H1 (cell line): Measurements from ENCODE around the gene EVX2. TPM values are rescaled to one million over a fixed set of nuclear protein-coding genes. Genes with fewer than 3 reads are reported as not detected.

Source experiments
- CTCF ChIA-PET: fragments of 300-600 bp; sonication (Branson Sonifier 250); formaldehyde crosslinking; loops from one replicate; lab custom pipeline; 2021; ENCODE audit not compliant: partially characterized antibody; lab: Charles Lee
- POLR2A ChIA-PET: fragments of 300-600 bp; sonication (Branson Sonifier 250); formaldehyde crosslinking; loops from one replicate; lab custom pipeline; 2021; ENCODE audit warnings: inconsistent platforms; ENCODE audit not compliant: partially characterized antibody; lab: Charles Lee
- DNase-seq, 2 experiments: peaks; one replicate each; pipeline versions ENCODE4 v3.0.0 to v3.0.0-alpha.2; 2010 to 2022; ENCODE audit warnings: low spot score in 2 of 2, low read depth in 1 of 2, mixed read lengths in 1 of 2
- FAIRE-seq: peaks from 2 replicates; lab custom pipeline; 2011; peaks lifted over from hg19 to GRCh38; lab: Jason Lieb, UNC
- H2AFZ ChIP-seq: 2 replicates; pipeline ENCODE4 v1.8.1; 2012; ENCODE audit warnings: low read length, inconsistent platforms
- H2AK5ac ChIP-seq: 2 replicates; pipeline ENCODE4 v1.6.1; 2013; ENCODE audit warnings: low read depth, low read length
- H2BK120ac ChIP-seq: replicated peaks from 2 replicates; pipeline ENCODE3; 2013; ENCODE audit warnings: low read depth, low read length, inconsistent platforms
- H2BK12ac ChIP-seq: 2 replicates; pipeline ENCODE4 v1.6.1; 2013; ENCODE audit warnings: low read depth, low read length
- H2BK15ac ChIP-seq: 2 replicates; pipeline ENCODE4 v1.6.1; 2013; ENCODE audit warnings: low read length
- H2BK20ac ChIP-seq: 2 replicates; pipeline ENCODE4 v1.6.1; 2013; ENCODE audit warnings: low read length
- H2BK5ac ChIP-seq: 2 replicates; pipeline ENCODE4 v1.6.1; 2013; ENCODE audit warnings: low read depth, low read length
- H3K14ac ChIP-seq: 2 replicates; pipeline ENCODE4 v1.6.1; 2013; ENCODE audit warnings: inconsistent platforms; ENCODE audit not compliant: insufficient read length
- H3K18ac ChIP-seq: 2 replicates; pipeline ENCODE4 v1.6.1; 2013; ENCODE audit warnings: low read length; ENCODE audit errors: extremely low read depth
- H3K23ac ChIP-seq: 2 replicates; pipeline ENCODE4 v1.6.1; 2013; ENCODE audit warnings: inconsistent platforms; ENCODE audit not compliant: insufficient read length
- H3K23me2 ChIP-seq: 2 replicates; pipeline ENCODE4 v1.6.1; 2013; ENCODE audit warnings: low read depth, low read length
- H3K27ac ChIP-seq: 2 replicates; pipeline ENCODE4 v1.6.1; 2011; ENCODE audit warnings: low read depth, low read length, inconsistent platforms
- H3K27me3 ChIP-seq, 4 experiments: replicated peaks in 1 of 4; 1 replicate in 1 of 4; 2 replicates in 3 of 4; pipeline versions ENCODE4 v1.6.1 to v1.8.1; 2011 to 2013; ENCODE audit warnings: low read length in 3 of 4, mild to moderate bottlenecking in 3 of 4, inconsistent platforms in 2 of 4, mixed read lengths in 2 of 4, moderate library complexity in 1 of 4; ENCODE audit not compliant: control insufficient read depth in 3 of 4, insufficient read depth in 3 of 4; ENCODE audit errors: extremely low read depth in 1 of 4
- H3K36me3 ChIP-seq, 4 experiments: 2 replicates each; pipeline versions ENCODE4 v1.6.1 to v1.8.1; 2011 to 2013; ENCODE audit warnings: mild to moderate bottlenecking in 4 of 4, low read length in 3 of 4, moderate library complexity in 2 of 4, control low read depth in 1 of 4, inconsistent platforms in 1 of 4; ENCODE audit not compliant: insufficient read depth in 4 of 4, control insufficient read depth in 2 of 4
- H3K4ac ChIP-seq: replicated peaks from 2 replicates; pipeline ENCODE3; 2013; ENCODE audit warnings: low read length, low read depth, mixed read lengths, inconsistent platforms; ENCODE audit not compliant: insufficient read length
- H3K4me1 ChIP-seq, 4 experiments: replicated peaks in 1 of 4; 1 replicate in 1 of 4; 2 replicates in 3 of 4; pipeline versions ENCODE4 v1.6.1 to v1.8.1; 2011 to 2013; ENCODE audit warnings: low read length in 3 of 4, inconsistent platforms in 2 of 4, mixed read lengths in 1 of 4; ENCODE audit not compliant: insufficient read depth in 4 of 4, control insufficient read depth in 3 of 4
- H3K4me2 ChIP-seq, 2 experiments: 2 replicates each; pipeline versions ENCODE4 v1.6.1 to v1.8.1; 2011 to 2013; ENCODE audit warnings: low read depth in 2 of 2, low read length in 2 of 2, control low read depth in 1 of 2, inconsistent platforms in 1 of 2, mild to moderate bottlenecking in 1 of 2; ENCODE audit not compliant: insufficient read depth in 1 of 2
- H3K4me3 ChIP-seq, 4 experiments: fragments of 200-600, 300-600 bp in 1 of 4; sonication (generic), shearing (Covaris generic), sonication (Bioruptor Twin) in 1 of 4; 2 replicates each; pipeline versions ENCODE4 v1.5.1 to v1.8.1; 2011 to 2016; ENCODE audit warnings: low read length in 4 of 4, low read depth in 3 of 4, control low read depth in 2 of 4, inconsistent platforms in 2 of 4, mild to moderate bottlenecking in 2 of 4, mixed read lengths in 1 of 4, moderate library complexity in 1 of 4; ENCODE audit not compliant: insufficient read depth in 2 of 4; ENCODE audit errors: extremely low read depth in 1 of 4
- H3K56ac ChIP-seq: replicated peaks from 2 replicates; pipeline ENCODE3; 2013; ENCODE audit warnings: low read depth, mild to moderate bottlenecking, mixed read lengths, low read length, inconsistent platforms; ENCODE audit not compliant: insufficient read length
- H3K79me1 ChIP-seq: 2 replicates; pipeline ENCODE4 v1.6.1; 2013; ENCODE audit warnings: low read depth, low read length, control low read depth
- H3K79me2 ChIP-seq, 2 experiments: 2 replicates each; pipeline versions ENCODE4 v1.6.1 to v1.8.1; 2012 to 2013; ENCODE audit warnings: low read length in 2 of 2, mild to moderate bottlenecking in 2 of 2, inconsistent platforms in 1 of 2; ENCODE audit not compliant: insufficient read depth in 2 of 2, control insufficient read depth in 1 of 2
- H3K9ac ChIP-seq, 4 experiments: replicated peaks in 1 of 4; 1 replicate in 1 of 4; 2 replicates in 3 of 4; pipeline versions ENCODE4 v1.6.1 to v1.8.1; 2011 to 2013; ENCODE audit warnings: low read depth in 3 of 4, low read length in 3 of 4, control low read depth in 2 of 4, mild to moderate bottlenecking in 2 of 4, moderate library complexity in 2 of 4, inconsistent platforms in 1 of 4; ENCODE audit errors: extremely low read depth in 1 of 4
- H3K9me3 ChIP-seq, 2 experiments: 2 replicates each; pipeline versions ENCODE4 v1.6.1 to v1.8.1; 2012 to 2013; ENCODE audit warnings: mild to moderate bottlenecking in 2 of 2, moderate library complexity in 2 of 2, control low read depth in 1 of 2, inconsistent platforms in 1 of 2, low read depth in 1 of 2, low read length in 1 of 2, mixed read lengths in 1 of 2; ENCODE audit not compliant: insufficient read depth in 2 of 2
- H4K20me1 ChIP-seq, 2 experiments: replicated peaks in 1 of 2; 2 replicates each; pipeline versions ENCODE3 to v1.8.1; 2011 to 2013; ENCODE audit warnings: inconsistent platforms in 2 of 2, low read length in 2 of 2, mild to moderate bottlenecking in 1 of 2; ENCODE audit not compliant: insufficient read depth in 2 of 2, control insufficient read depth in 1 of 2
- H4K5ac ChIP-seq: 2 replicates; pipeline ENCODE4 v1.6.1; 2013; ENCODE audit warnings: low read length, low read depth, mixed read lengths, inconsistent platforms; ENCODE audit not compliant: insufficient read length
- H4K8ac ChIP-seq: 2 replicates; pipeline ENCODE4 v1.8.0; 2013; ENCODE audit warnings: mild to moderate bottlenecking, moderate library complexity, low read length, inconsistent platforms; ENCODE audit not compliant: insufficient read depth; ENCODE audit errors: extremely low read depth
- H4K91ac ChIP-seq: replicated peaks from 2 replicates; pipeline ENCODE3; 2013; ENCODE audit warnings: low read length, mixed read lengths, inconsistent platforms; ENCODE audit not compliant: insufficient read length
- CBX8 ChIP-seq: fragments of 300-800, 300-1000 bp; sonication (generic); IDR thresholded peaks from 2 replicates; pipeline ENCODE4 v1.7.1; 2016; ENCODE audit warnings: low read depth, low read length, borderline replicate concordance
- RNF2 ChIP-seq: fragments of 200-900, 300-1000 bp; sonication (generic); IDR thresholded peaks from 2 replicates; pipeline ENCODE4 v1.7.1; 2016; ENCODE audit warnings: borderline replicate concordance, low read depth, mild to moderate bottlenecking, antibody characterized with exemption, low read length; ENCODE audit not compliant: poor library complexity, severe bottlenecking; ENCODE audit errors: missing control alignments
- SAP30 ChIP-seq: fragments of 300-600 bp; sonication (generic); IDR thresholded peaks from 2 replicates; pipeline ENCODE4 v1.7.1; 2012; ENCODE audit warnings: low read length, moderate library complexity, mild to moderate bottlenecking, inconsistent platforms; ENCODE audit not compliant: insufficient read depth, insufficient replicate concordance
- WGBS, 2 experiments: shearing (Covaris generic) in 1 of 2; methylation state at CpG; one replicate each; pipeline versions ENCODE4 v1.1.6 to v1.1.7; 2013 to 2015; ENCODE audit warnings: low lambda C conversion rate in 2 of 2, mixed read lengths in 2 of 2, inconsistent platforms in 1 of 2, low coverage in 1 of 2, missing lambda C conversion rate in 1 of 2; ENCODE audit not compliant: insufficient replicate concordance in 2 of 2, insufficient coverage in 1 of 2, insufficient read length in 1 of 2; ENCODE audit errors: extremely low coverage in 1 of 2, missing lambda C conversion rate in 1 of 2; 5-methylcytosine and 5-hydroxymethylcytosine counted together
- polyA plus RNA-seq, 7 experiments: library from polyadenylated mRNA; depleted of rRNA in 3 of 7; stranded (reverse) in 5 of 7; unstranded in 2 of 7; fragments of >200 nt in 5 of 7; fragments of 200-250 nt in 2 of 7; gene quantifications; 1 replicate in 5 of 7; 2 replicates in 1 of 7; 4 replicates in 1 of 7; pipeline versions ENCODE4 v1.2.1 to v1.2.3, GENCODE V29; 2011 to 2013; ENCODE audit warnings: missing spikeins in 2 of 7, mixed read lengths in 2 of 7
- total RNA-seq: library from RNA; stranded (reverse); fragmentation: NEBNext Ultra II Directional; extraction: Animal tissue kit (Norgen Biotek cat#: 25700); gene quantifications from 2 replicates; pipeline ENCODE4 v1.2.1, GENCODE V29; 2021

Gene EVX2
- total and polyA plus RNA-seq, 2 of the 8 experiments (the other 6 are each of a cell fraction or from before 2014, with no cell fraction given): not detected

- H3K36me3 ChIP-seq: peaks cover 0 to 5% (median 0%) of the 10 kb centered on the region in 4 experiments; a peak in 1 of 8 replicates
- peaks cover 2% of the 10 kb centered on the region; the same call in 1 of the 2 replicates for H3K23me2 ChIP-seq
- H3K9ac ChIP-seq: no peak overlapping the region
- no peak overlapping the region for H2BK15ac ChIP-seq
- no peaks in the 10 kb centered on the region for H3K9me3 ChIP-seq
- ChIA-PET CTCF (interaction anchor here (0.7 to 2.7 kb wide), 15 partner anchors 8 to 723 kb away, joined by 3 to 15 read pairs (median 3); partner anchors contain the start of gene LNPK), POLR2A (interaction anchor here (1.3 kb wide), 1 partner anchor 68 kb away, joined by 3 read pairs; no protein-coding TSS in a partner anchor)
- H3K4me1 ChIP-seq: peaks cover 0 to 15% (median 7%) of the 10 kb centered on the region in 4 experiments; a peak in 5 of 7 replicates
- H3K4ac ChIP-seq: no peak overlapping the region
- no peak overlapping the region for H2BK20ac ChIP-seq
- no peak overlapping the region for H4K8ac ChIP-seq
- H2BK12ac ChIP-seq: no peak overlapping the region
- H2AK5ac ChIP-seq: no peak overlapping the region
- no peak overlapping the region for H2AFZ ChIP-seq
- H2BK5ac ChIP-seq: no peak overlapping the region
- H3K23ac ChIP-seq: no peak overlapping the region
- no peak overlapping the region for H2BK120ac ChIP-seq
- WGBS, 2 experiments: 24% methylated on average over 29 of the region's 29 CpGs; no CpG with 5 or more reads in 1 of the 2 experiments
- peak overlapping the region in 3 of 4 experiments; percentile 28 to 55 (median 34); a peak in 5 of 8 replicates for H3K4me3 ChIP-seq
- no peaks in the 10 kb centered on the region for H3K79me1 ChIP-seq
- H3K79me2 ChIP-seq: no peaks in the 10 kb centered on the region
- no peak overlapping the region for H3K27ac ChIP-seq
- peak overlapping the region; percentile 16 to 67 for H3K4me2 ChIP-seq
- H4K5ac ChIP-seq: no peak overlapping the region
- H4K20me1 ChIP-seq: peaks cover 14 to 39% of the 10 kb centered on the region in 2 experiments
- no peak overlapping the region for H4K91ac ChIP-seq
- no peak overlapping the region for H3K14ac ChIP-seq
- no peak overlapping the region for H3K18ac ChIP-seq
- no peak for DNase-seq
- no peak for FAIRE-seq
- TF ChIP-seq RNF2 (peak; percentile 92), CBX8 (peak; percentile 79; the same call in 1 of the 2 replicates), SAP30 (no peak)
- H3K27me3 ChIP-seq: peaks cover 97 to 100% (median 100%) of the 10 kb centered on the region in 4 experiments
- H3K56ac ChIP-seq: no peak overlapping the region
These were observed 3.7 kb upstream of the EVX2 start for GRCh38 chr2:176087330-176088047.
